ENCODE measurements around the gene SHANK2.

Gene SHANK2

DNA sequence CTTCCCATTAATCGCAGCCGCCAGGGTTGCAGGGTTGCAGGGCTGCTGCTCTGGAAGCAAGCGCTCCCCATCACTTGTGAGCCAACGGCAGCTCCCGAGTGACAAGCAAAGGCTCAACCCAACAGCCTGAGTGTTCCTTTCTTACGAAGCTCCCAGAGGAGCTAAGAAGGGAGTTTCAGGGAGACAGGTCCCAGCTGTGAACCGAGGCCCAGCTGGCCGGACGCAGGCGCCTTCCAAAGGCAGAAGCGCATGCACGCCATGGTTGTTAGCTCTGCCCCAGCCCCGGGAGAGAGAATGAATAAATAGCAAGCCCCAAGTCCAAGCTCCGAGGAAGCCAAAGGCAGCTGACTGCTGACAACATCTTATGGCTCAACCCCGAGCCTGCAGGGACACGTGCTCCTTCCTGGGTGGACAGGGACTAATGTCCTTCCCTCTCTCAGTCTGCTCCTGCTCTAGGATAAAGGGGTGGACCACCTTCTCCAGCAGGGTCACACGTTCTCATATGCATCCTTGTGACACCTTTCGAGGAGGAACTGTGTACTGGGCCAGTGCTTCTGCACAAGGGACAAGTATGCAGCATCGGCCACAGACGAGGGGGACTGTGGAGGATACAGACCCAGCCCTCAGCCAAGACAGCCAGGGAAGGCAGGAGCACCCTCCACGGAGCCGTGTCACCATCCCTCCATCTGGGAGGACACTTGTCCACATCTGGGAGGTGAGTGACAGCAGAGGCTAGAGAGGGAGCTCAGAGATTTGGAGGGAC, 29.9 kb downstream of the SHANK2 start:
- DNase-seq (no peak), ATAC-seq (no peak)

DNA sequence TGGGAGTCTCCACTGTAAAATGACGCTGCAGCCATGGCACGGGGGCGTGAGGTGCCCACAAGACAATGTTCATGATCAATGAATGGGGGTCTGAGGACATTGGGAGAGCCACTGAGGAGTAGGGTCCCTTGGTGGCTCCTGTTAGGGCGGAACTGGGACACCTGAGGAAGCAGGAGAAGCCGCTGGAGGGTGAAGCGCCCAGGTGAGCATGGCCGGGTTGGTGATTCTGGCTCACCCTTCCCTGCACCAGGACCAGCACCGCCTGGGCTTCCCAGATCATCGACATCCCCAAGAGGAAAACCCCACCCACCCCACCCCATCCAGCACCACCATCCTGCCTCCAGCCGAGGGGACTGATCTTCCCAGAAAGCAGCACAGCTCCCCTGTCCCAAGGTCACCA, 30.6 kb downstream of the SHANK2 start:
- DNase-seq (no peak), ATAC-seq (no peak)

DNA sequence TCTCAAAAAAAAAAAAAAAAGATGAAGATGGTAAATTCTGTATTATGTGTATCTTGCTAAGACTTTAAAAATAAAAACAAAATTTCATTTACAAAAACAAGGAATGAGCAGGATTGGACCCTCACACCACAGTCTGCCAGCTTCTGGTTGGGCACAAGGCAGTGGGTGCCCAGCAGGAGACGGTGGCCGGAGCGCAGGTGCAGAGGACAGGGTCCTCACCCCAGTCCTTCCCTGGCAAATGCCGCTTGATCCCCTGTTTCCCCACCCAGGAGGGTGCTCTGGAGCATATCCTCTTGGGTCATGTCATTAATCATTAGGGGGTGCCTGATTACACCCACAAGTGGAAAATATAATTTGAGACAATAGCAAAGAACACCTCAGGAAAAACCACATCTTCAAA, 31.2 kb downstream of the SHANK2 start:
- no peak for ATAC-seq

DNA sequence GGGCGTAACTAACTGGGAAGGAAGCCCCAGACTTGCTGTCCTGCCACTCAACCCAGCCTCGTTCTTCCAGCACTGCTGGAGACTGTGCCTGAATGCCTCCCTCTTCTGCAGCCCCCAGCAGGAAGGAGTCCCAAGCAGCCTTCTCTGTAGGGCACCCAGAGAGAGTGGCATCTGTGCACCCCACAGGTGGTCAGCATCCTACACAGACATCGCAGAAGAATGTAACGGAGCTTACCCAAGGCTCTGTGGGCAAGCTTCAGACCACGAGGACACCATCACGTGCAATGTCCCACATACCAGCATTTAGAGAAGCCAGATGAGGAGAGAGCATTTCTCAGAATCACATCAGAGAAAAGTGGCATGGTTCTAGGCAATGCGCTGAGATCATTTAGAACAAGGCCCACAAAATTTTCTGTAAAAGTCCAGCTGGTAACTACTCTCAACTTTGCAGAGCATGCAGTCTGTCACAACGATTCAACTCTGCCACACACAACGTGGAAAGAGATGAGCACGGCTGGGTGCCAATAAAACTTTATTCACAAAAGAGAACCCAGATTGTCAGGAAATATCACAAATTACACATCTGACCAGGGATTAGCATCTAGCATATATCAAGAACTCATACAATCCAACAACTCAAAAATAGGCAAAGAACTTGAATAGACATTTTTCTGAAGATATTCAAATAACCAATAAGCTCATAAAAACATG, 33.4 kb downstream of the SHANK2 start:
- ATAC-seq (no peak), DNase-seq (no peak)

More for the DNA sequence above, 31.2 kb downstream of the SHANK2 start:
- DNase-seq, result no peak

DNA sequence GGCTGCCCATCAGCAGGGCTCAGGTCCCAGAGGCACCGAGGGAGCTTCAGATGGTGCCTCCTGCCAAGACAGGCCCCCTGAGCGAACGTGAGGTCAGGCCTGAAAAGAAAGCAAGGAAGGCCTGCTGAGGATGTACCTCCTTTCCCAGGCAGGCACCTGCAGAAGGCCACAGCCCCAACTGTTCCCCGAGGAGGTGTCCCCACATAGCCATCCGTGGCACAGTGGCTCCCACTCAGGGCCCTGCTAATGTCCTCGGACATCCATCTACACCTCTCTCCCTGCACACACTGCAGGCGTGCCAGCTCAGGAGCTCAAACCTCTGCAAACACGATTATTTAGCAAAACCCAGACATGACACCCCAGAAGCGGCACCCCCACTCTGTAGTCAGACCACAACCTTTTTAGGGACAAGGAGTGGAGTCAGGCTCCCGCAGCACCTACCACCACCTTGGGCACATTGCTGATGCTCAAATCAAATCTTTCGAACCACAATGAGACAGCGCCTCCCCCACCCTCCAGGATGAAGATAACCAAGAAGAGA, 36.9 kb downstream of the SHANK2 start:
- ATAC-seq (no peak), DNase-seq (no peak)

DNA sequence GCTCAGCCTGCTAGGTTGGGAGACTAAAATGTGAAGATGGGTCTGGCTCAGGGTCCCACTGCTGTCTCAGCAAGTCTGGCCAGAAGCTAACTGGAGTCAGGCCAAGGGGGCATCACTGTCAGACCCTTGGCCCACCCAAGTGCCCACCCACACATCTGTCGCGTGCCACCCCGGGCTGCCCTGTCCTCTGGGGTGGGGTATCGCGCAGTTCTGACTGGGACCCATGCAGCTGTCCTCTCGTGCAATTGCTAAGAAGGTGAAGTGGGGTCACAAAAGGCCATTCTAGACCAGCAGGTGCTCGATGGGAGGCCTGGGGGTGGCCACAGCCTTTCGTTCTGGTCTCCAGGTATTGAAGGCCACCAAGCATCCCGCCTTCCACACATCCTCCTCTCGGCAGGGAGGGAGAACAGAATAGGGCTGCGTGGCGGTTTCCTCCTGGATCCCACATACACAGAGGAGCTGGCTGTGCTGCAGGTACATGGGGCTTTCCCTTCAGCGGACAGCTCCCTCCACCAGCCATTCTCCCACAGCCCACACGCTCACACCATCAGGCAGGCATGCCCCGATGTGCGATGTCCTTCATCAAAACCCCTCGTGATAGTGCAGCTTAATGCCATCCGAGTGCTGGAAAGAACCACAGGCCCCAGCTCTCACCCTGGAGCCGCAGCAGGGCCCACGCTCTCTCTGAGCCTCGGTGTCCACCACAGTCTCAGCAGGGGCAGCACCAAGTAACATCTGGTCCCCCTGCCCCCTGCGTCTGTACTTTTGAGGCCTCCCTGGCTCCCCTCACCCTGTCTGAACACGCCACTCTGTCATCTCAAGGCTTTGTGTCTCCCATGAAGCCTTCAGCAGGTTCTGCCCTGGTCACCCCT, 37.6 kb downstream of the SHANK2 start:
- ATAC-seq, result no peak

DNA sequence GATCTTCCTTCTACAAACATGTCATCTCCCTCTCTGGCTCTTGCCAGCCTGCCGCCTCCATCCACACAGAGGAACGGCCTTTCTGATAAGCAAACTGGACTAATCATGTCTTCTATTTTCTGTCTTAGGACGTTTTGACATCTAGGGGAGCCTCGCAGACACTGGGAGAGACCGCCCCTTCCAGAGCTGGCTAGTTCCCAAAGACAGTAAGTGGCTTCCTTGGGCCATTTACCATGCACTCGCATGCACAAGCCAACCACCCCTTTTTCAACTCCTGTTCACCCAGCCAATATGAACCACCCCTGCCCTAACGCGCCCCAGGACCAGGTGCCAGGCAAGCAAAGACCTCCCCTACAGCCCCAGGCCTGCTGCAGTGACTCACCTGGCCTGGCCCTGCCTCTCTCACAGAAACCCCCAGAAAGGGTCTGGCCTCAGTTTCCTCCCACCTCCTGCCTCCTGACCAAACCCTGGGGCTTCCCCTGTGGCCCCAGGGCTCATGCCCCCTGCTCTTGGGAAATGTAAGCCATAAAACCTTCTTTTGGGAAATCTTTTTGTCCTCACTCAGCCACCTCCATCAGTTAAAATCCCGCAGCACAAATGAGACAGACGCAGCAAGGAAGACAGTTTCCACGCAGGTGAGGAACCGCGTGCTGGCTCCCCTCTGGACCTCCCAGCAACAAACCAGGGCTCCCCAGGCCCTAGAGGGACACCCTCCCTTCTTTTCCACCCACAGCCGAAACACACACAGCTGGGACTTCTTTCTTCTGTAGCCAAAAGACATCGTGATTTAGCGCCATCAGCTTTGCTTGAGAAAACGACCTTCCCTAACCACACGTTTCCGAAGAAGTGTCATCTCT, 38.5 kb downstream of the SHANK2 start:
- ATAC-seq, result no peak

More for the DNA sequence above, 37.6 kb downstream of the SHANK2 start:
- DNase-seq, result no peak

DNA sequence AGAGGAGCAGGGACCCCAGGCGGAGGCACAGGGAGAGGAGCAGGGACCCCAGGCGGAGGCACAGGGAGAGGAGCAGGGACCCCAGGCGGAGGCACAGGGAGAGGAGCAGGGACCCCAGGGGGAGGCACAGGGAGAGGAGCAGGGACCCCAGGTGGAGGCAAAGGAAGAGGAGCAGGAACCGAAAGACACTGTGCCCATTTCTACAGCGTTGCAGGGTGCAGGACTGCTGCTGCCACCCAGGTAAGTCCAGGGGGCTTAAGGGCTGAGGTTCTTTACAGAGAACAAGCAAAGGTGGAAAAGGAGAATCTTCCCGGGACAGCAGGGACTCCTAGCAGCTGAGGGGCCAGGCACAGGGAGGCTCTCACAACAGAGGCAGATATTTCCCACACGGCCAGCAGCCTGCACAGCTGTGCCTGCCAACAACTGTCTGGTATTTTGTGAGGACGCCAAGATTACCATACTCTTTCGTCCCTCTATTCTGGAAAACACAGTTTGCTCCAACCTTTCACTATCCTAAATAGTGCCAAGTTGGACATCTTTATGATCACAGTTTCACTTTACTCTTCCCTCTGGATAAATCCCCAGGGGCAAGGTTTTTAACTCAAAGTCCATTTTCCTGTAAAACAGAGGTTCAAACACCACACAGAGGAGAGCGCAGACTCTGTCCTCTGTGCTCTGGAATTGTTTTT, 39.4 kb downstream of the SHANK2 start:
- ATAC-seq (no peak), DNase-seq (no peak)

More for the DNA sequence above, 38.5 kb downstream of the SHANK2 start:
- no peak for DNase-seq

DNA sequence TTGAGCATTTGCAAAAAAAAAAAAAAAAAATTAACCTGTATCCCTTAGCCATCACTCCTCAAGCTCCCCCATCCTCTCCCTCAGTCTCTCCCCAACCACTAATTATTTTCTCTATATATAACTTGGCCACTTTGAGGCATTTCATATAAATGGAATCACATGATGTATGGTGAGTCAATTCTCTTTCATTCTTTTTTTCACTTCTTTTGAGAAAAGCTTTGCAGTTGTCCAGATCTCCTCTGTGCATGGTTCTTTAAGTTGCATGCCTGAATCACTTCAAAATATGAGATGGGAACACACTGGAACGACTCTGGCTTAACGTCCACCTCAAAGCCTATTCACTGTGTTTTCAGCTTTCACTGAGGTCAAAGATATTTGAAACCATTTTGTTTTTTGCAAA, 40.7 kb downstream of the SHANK2 start:
- DNase-seq (no peak), ATAC-seq (no peak)

DNA sequence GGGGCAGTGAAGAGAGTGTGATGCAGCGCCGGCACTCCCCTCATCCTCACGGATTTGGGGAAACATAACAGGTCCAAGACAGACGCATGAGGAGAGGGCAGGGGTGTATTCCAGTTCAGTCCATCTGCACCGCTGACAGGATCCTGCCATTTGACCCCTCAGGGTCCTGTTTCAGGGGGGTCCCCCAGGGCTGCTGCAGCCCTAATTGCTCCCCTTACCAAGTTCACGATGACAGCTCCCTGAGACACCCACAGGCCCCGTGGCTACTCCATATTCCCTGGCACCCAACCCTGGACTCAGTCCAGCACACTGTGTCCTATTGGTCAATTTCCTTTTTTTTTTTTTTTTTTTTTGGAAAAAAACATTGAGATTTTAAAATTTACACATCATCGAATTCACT, 41.5 kb downstream of the SHANK2 start:
- ATAC-seq (no peak), DNase-seq (no peak)

DNA sequence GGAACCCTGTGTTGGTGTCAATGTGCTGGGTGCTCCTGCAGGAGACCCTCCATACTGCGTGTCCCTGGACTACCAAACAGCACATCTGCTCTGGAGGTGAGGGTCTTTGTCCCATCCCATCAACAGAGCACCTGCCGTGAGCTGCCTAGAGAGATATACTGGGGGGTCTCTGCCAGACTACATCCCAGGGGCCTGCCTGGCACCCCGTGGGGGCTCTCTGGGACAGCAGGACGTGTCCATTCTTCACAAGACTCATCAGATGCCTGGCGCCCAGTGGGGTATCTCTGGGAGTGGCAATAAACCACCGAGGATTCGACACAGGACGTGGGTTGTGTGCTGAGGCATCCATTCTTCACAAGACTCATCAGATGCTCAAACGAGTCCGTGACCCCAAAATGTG, 42.7 kb downstream of the SHANK2 start:
- ATAC-seq (no peak), DNase-seq (no peak)

DNA sequence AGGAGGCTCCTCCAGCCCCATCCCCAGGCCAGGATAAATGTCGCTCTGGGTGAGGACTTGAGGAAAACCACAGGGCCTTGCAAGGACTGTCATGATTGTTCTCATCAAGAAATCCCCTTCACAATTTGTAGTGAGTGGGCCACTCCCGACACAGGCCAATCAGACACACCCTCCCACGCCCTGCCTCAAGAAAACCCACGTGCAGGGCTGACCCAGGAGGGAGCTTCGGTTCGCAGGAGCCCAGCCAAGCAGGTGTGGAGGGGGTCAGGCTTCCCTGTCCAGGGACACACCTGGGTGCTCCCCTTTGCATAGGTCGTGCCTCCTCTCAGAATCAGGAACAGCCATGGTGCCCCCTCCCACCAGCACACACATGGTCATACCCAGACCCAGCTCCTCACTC, 43.2 kb downstream of the SHANK2 start:
- ATAC-seq (no peak), DNase-seq (no peak)

DNA sequence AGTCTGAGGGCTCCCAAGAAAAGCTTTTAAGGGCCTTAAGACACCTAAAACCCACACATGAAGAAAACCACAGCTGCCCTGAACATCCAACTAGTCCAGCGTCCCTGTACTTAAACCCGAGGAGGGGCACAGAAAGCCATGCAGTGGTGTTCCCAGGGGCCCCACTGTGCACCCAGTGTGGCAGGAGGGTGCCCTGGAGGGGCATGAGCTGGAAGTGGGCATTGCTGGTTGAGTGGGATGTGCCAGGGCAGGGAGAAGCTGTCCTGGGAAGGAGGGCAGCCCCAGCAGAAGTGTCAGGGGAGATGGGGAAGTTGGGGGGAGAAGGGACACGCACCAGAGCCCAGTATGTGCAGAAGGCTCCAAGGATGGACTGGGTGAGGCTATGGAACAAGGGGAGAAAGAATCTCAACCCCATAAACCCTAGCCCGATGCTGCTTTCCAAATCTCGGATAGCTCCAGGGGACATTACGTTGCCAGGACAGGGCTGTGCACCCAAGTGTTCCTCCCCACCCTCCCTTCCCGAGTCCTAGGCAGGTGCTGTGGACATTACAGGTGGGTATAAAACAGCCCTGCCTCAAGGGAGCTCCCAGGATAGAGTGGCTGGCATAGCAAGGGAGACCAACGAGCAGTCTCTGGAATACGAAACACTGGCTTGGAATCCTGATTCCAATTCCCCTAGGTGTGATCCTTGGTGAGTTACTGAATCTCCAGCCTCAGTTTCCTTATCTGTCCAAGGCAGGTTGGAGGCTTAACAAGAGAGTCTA, 44.2 kb downstream of the SHANK2 start:
- DNase-seq, result no peak
- ATAC-seq, result no peak

DNA sequence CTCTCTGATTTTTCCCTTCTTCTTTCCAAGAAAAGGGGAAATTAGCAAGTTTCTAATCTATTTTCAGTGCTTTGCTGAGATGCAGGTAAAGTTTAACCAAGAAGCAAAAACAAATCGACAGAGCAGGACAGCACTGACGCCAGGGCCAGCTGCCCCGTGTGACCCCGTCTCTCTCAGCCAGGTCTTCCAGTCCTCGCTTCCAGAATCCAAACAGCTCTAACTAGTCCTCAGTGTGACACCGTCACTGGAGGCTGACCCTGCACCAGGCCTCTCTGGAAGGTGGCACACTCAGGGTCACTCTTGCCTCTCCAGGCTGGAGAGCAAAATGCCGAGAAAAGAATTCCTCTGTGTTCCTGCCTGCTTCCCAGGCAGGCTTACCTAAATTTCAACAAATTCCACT, 44.8 kb downstream of the SHANK2 start:
- ATAC-seq (no peak), DNase-seq (no peak)

DNA sequence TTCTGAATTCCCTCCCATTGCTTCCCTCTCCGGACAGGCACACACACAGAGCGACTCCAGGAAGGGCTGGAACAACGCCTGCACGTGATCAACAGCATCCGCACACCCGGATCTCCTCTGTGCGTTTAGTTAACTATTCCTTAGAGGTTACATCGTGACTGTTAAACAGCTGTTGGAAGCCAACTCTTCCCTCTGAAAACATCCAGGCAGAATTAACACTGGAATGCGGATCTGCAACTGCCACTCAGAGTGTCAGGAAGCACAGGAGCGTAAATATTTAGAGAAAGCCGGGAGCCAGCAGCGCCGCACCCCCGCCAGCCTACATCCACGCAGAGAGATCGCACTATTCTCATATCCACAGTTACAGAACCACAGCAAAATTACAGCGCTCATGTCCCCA, 46.2 kb downstream of the SHANK2 start:
- ATAC-seq (no peak), DNase-seq (no peak)

DNA sequence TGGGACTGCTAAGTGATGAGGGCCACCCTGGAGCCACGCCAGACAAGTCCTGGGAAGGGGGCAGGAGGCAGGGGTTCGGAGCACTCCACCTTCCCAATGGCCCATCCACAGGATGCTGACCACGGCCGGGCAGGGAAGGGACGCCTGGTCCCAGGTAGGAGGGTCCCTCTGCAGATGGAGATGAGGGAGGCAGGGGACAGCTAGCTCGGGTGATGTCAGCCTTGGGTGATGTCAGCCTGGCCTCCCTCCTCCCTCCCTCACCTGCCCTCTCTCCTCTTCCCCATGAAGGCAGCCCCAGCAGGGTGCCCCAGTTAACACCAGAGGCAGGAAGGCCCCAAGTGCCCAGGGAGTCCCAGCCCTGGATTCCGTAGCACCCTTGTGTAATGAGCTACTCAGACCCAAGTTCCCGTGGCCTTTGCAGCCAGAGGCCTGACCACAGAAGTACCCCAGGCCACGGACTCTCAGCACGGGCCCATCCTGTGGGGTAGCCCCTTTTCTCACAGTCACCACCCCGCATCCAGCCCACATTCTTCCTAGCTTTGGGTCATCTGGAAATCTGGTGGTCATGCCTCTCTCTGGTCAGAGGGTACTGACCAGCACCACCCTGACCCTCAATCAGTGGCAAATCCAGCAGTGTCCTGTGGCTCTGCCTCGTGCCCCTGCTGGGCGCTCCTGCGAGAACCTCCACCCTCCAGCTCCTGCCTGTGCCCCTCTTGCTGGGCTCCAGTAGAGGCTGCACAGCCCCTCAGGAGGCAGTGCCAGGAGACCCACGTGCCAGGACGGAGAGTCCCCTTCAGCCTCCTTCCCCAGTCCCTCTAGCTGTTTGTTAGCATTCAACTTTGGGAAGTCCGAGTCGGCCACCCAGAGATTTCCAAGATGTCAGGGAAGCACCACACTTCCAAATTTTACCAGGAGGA, 47.4 kb downstream of the SHANK2 start:
- DNase-seq, result no peak
- no peak for ATAC-seq

DNA sequence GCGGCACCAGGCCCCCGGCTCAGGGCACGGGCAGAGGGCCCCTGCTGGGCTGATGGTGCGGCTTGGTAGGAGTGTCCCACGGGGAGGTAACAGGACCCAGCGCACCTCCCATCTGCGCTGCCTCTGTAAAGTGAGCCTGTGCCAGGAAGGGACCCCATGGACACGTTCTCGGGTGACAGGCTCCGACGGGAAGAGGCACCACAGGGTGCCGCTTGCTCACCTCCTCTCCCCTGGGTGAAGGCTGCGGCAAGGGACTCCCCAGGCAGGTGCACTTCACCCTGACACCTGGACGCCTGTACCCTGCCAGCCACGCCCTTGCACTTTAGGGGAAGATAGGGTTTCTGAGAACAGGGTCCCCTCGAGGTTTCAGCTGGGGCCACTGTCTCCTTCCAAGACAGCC, 48.1 kb downstream of the SHANK2 start:
- DNase-seq (no peak), ATAC-seq (no peak)

DNA sequence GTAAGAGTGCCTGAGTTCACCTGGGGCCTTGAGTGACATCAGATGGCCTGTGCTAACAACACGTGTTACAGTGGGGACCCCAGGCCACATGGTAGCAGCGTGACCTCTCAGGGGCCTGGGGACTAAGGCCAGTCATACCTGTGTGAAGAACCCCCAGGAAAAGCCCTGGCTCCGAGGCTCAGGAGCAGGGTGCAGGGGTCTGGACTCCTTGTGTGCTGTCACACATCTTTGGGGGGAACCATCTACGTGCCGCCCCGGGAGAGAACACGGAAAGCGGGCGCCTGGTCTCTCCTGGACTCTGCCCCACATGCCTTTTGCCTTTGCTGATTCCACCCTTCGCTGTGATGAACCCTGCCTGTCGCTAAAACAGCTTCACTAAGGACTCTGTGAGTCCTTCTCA, 48.7 kb downstream of the SHANK2 start:
- ATAC-seq (no peak), DNase-seq (no peak)

DNA sequence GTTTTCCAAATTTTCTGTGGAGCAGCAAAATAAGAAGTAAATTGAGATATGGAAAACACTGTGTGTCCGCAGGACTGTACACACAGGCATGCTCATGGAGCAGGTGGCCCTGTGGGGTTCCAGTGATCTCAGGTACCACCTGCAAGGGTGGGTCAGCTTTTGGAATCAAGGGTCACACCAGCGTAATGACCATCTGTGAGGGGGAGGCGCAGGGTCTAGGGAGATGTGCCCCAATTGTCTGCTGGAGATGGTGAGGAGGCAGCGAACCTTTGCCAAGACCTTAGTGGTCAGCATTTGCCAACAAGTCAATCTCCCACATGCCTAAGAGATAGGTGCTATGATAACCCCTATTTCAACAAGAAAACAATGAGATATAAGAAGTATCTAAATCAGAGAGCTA, 49.4 kb downstream of the SHANK2 start:
- DNase-seq, result no peak
- ATAC-seq, result no peak
